CD4-positive, alpha-beta T cell treated with Interleukin-17A for 1 hour (primary cell): Measurements from ENCODE around the gene PCBP2.

Experiments used
- DNase-seq: peaks from one replicate; pipeline ENCODE4 v3.0.0-alpha.2; 2020

The PCBP2 gene

DNA sequence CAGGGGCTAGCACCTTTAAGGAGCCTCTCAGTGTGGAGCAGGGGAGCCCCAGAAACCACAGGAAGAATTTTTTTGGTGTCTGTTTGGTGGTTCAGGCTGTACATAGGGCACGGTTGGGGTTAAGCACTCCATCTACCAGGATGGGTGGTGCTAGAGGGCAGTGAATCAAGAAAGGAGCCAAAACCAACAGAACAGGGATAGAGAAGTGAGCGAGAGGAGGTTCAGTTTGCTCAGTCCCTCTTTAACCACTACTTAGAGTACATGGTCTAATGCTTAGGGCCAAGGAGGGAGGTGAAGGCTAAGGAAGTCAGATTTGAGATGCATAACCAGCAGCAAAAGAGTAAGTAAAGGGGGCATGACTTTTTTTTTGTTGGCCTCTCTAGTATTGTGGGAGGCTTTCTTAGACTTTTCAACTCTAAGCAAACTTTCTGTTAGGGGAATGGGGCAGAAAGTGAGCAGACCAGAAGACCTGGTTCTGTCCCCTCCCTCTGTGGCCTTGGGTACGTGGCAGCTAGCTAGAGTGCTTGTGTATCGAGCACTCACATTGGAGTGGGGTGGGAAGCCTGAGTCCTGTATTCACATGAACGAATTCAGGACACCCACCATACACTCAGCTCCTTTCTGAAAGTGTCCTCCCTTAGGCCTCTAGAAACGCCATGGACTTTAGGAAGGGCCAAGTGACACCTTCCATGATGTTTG lies 62.0 kb downstream of the PCBP2 start:
- no peak for DNase-seq

DNA sequence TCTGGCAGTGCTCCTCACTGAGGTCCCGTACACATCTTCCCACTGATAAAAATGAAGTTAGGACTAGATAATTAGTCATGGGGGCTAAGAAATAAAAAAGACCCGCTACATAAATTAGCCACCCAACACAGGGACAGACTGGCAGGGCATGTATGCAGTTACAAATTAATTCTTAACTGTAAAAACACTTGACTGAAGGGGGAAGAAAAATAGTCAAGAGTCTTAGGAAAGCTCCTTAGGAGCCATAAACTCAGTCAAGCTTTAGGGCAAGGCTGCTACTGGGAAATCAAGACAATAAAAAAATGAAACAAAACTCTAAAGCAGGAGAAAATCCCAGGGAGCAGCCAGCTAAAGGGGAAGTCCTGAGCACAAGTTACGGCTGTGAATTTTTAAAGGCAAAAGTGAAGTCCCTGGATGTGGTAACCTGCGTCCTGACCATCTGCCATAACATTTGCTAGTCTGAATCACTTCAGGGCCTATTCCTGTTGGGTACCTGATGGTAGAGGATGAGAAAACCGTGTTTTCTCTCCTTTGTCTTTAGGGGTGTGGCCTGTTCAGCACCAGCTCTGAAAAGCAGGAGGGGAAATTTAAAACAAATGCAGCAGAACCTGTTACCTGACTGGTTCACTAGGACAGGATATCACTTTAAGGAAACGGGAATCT lies 62.9 kb downstream of the PCBP2 start:
- DNase-seq, result no peak

DNA sequence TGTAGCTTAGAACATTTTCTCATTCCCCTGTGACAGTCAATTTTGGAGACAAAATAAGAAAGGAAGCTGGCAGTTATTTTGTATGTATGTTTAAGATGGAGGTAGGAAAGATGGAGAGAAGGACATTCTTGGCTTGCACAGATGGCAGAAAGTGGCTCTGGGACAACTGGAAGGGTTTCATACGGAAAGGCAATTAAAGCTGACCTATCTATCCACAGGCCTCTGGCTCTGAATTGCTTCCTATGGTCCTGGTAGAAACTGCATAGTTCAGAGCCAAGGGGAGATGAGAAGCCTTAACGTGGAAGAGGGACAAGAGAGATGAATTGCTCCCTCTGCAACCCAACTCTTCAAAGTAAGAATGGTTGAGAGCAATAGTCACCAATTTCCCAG lies 63.4 kb downstream of the PCBP2 start:
- DNase-seq, result no peak

DNA sequence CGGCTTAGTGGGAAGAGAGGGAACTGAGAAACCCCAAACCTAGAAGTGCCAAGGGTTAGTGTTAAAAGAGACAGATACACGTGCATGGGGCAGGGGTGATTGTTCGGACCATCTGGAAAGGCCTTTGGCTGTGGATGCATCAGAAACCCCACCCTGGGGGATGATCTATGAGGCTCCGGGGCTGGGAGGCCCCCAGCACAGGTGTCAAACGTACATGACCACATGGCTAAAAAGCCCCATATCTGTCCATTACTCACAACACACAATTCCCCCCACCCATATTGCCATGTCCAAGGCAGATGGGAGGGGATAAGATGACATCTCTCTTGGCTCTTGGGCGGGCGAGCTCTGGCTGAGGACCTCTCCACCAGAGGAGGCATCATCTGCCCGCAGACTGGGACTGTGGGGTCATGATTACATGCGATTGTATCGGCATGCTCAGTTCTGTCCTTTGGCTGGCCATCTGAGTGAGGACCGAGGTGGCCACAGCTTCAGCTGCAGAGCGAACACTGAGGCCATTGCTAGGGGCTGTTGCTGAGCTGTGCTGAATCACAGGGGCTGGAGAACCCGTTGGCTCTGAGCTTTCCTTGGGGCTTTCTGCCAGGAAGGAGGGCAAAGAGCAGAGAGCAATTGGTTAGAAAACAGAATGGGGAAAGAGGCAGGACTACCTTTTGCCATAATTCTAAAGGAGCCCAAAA lies 65.0 kb downstream of the PCBP2 start:
- DNase-seq, result no peak

DNA sequence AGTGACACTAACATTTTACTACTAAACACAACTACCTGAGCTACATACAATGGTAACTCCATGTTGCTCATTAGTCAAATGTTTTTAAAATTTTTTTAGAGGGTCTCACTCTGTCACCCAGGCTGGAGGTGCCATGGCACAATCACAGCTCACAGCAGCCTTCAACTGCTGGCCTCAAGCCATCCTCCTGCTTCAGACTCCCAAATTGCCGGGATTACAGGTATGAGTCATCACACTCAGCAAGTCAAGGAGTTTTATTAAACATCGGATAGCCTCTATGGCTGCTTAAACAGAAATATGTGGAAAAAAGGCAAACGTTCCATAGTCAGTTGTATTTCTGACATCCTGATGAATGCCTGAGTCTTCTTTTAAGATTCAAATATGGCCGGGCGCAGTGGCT lies 66.5 kb downstream of the PCBP2 start:
- no peak for DNase-seq

DNA sequence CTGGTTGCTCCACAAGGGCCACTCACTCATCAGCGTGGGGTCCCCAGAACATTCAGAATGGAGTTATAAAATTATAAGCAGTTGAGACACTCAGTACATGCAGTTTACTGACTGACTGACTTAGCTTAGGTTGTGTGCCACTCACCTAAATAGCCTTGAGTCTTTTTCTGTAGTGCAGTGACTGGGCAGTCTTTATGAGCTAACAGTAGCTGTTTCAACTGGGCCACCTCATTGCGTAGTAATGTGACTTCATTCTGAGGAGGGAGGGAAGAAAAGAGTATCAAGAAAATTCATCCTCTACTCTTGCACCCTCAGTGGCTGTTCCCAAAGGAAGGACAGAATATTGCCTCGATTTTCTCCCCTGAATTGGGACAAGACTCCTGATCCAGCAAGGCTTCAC lies 71.2 kb downstream of the PCBP2 start:
- no peak for DNase-seq

DNA sequence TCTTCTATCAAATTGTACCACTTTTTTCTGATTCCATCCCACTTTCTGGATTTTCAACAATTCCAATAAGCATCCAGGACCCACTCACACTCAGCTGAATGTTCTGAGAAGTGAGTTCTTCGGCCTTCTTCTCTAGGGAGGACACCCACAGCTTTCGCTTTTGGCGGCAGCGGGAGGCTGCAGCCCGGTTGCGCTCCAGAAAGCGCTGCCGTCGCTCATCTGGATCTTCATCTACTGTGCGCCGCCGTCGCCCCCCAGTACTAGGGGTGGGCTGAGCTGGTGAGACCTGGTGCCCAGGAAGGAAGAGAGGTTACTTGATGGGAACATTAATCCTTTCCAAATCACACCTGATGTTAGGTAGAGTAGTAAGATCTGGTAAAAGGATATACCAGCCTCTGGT lies 72.6 kb downstream of the PCBP2 start:
- DNase-seq, result no peak

DNA sequence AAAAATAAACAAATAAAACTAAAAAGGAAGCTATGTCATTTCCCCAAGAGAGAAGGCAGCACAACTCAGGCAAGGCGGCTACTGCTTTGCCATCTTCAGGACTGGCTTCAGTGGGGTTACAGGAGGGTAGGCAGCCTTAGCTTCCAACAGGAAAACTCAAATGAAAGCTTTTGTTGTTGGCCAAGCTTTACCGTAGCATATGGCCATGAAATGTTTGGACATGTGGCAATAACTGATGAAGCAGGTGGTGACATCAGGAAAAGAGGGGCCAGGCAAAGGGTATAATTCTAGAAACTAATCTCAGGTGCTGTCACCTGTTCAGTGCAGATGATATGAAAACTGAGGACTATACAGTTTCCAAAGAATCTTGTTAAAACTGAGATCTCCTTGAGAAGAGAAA lies 78.2 kb downstream of the PCBP2 start:
- DNase-seq, result no peak
